ENCODE data around the gene MAP4K3.

DNA sequence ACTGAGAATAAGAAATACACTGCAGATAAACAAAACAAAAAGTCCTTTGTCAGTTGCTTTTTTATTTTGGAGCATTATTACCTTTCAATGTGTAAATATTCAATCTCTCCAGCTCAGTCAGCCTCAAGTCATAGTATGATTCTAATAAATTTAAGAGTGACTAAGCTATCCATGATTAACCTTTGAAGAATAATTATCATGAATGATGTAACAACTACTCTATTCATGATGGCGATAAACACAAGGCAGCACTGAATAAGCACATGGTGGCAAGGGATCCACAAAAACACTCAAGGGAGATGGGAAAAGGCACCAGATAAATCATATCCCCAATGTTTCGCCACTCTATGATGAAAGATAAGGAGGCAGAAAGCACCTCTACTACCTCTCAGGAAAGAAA lies 67.0 kb downstream of the MAP4K3 start:
- no peak for TF ChIP-seq POLR2A (IDR thresholded peaks at IDR 0.05)
- TF ChIP-seq, protein P1, sequence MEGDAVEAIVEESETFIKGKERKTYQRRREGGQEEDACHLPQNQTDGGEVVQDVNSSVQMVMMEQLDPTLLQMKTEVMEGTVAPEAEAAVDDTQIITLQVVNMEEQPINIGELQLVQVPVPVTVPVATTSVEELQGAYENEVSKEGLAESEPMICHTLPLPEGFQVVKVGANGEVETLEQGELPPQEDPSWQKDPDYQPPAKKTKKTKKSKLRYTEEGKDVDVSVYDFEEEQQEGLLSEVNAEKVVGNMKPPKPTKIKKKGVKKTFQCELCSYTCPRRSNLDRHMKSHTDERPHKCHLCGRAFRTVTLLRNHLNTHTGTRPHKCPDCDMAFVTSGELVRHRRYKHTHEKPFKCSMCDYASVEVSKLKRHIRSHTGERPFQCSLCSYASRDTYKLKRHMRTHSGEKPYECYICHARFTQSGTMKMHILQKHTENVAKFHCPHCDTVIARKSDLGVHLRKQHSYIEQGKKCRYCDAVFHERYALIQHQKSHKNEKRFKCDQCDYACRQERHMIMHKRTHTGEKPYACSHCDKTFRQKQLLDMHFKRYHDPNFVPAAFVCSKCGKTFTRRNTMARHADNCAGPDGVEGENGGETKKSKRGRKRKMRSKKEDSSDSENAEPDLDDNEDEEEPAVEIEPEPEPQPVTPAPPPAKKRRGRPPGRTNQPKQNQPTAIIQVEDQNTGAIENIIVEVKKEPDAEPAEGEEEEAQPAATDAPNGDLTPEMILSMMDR (IDR thresholded peaks at IDR 0.05): no peak
